Activated CD4-positive, alpha-beta T cell treated with anti-CD3 and anti-CD28 coated beads, Interleukin-2, amount 10 ng/mL, durations not matched to agents 24 days and 14 days (primary cell): ENCODE results near the gene NRP1. TPM values are rescaled to one million over a fixed set of nuclear protein-coding genes. Genes with fewer than 3 reads are reported as not detected.
"Not testable (repeated sequence)": the region's sequence is repeated elsewhere in the genome, so short reads cannot be mapped to it uniquely, and the experiment has no call there.

Experiments
- DNase-seq: peaks from one replicate; pipeline ENCODE4 v3.0.0; 2022
- H3K27ac Mint-ChIP-seq: one replicate; pipeline ENCODE4 v1.8.0; 2022; ENCODE audit warnings: mild to moderate bottlenecking, mixed read lengths
- H3K27me3 Mint-ChIP-seq: one replicate; pipeline ENCODE4 v1.8.0; 2022; ENCODE audit warnings: mixed read lengths
- H3K36me3 Mint-ChIP-seq: one replicate; pipeline ENCODE4 v1.8.0; 2022; ENCODE audit warnings: low read depth, mild to moderate bottlenecking, mixed read lengths
- H3K4me1 Mint-ChIP-seq: one replicate; pipeline ENCODE4 v1.8.0; 2021; ENCODE audit warnings: mixed read lengths
- H3K4me3 Mint-ChIP-seq: one replicate; pipeline ENCODE4 v1.8.0; 2022; ENCODE audit warnings: mild to moderate bottlenecking, moderate library complexity, mixed read lengths
- H3K9me3 Mint-ChIP-seq: one replicate; pipeline ENCODE4 v1.8.0; 2021; ENCODE audit warnings: mixed read lengths
- intact Hi-C: fragments of 100-400 bp; cut with micrococcal nuclease; formaldehyde crosslinking; loops from one replicate; pipeline ENCODE4 v1.15.1; 2023
- total RNA-seq: library from RNA; stranded (reverse); gene quantifications from 2 replicates; pipeline ENCODE4 v1.2.3, GENCODE V29; 2022

NRP1 gene
- total RNA-seq, 1 donor from 2014 or later, result 5.0 TPM

DNA sequence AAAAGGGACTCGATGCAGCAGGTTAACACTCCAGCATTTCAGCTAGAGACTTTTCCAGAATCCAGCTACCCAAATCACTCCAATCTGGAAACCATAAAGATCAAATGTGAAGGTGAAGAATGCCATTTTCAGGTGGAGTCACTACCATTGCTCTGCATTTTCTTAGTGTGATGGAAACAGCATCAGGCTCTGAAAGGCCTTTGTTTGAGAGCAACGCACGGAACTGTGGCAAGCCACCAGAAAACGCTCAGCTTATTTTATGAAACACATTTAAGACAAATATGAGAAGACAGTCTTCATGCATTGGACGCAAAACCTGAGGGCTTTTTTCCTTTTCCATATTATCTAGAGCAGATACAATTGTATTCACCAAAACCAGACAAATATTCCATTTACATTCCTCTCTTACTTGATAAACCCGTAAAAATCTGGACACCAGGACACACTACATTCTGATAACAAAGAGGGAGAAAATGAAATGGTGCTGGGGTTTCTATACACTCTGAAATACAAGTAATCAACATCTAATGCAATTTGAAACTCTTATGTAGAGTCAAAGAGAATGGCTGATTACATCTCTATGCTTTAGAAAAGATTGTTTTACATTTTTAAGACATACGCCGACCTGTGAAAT is 99.1 kb downstream of the NRP1 start:
- Mint-ChIP-seq H3K9me3 (no peaks in the 10 kb centered on the region), H3K27ac (no peak overlapping the region), H3K4me1 (no peaks in the 10 kb centered on the region), H3K27me3 (peaks cover 29% of the 10 kb centered on the region), H3K36me3 (no peaks in the 10 kb centered on the region), H3K4me3 (no peak overlapping the region)
- DNase-seq, result no peak
- intact Hi-C loops, result no loop called here

DNA sequence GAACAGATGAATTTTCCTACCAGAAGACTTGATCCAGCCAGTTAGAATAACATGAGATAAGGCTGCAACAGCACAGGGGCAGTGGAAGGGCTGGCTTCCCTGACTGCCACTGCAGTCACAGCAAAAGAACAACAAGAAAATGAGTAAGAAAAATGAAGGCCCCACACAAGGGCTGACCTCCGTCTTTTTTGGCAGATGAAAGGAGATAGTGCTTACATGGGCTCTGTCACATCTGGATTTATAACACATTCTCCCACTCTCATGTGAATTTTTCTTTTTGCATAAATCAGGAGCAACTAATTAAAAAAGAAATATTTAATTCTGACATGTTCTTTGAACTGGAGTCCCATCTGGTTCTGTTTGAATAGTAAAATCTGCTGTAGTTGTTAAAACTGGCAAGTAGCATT is 99.6 kb downstream of the NRP1 start:
- no peaks in the 10 kb centered on the region for H3K36me3 Mint-ChIP-seq
- no peaks in the 10 kb centered on the region for H3K9me3 Mint-ChIP-seq
- H3K4me1 Mint-ChIP-seq, result no peaks in the 10 kb centered on the region
- DNase-seq, result no peak
- H3K27me3 Mint-ChIP-seq, result peaks cover 28% of the 10 kb centered on the region
- H3K4me3 Mint-ChIP-seq, result no peak overlapping the region
- H3K27ac Mint-ChIP-seq, result no peak overlapping the region
- intact Hi-C loops, result no loop called here

DNA sequence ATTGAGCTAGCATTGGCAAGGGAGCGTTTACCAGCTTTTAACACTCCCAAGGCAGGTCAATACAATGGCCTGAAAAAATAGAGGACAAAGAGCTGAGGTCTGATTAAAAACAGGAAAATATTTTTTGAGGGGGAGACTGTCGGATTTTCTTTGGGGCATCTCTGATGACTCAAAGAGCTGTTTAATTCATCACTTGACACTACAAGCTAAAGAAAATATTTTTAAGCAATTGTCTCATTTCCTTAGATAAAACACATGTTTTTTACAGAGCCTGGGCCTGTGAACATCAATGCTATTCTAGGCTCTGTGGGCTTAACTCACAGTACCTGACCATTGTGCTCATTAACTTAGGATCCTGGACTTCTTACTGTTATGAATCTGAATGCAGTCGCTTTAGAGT is 100.8 kb downstream of the NRP1 start:
- Mint-ChIP-seq H3K36me3 (no peaks in the 10 kb centered on the region), H3K27ac (no peak overlapping the region), H3K4me3 (no peak overlapping the region), H3K4me1 (no peaks in the 10 kb centered on the region), H3K27me3 (peaks cover 27% of the 10 kb centered on the region), H3K9me3 (no peaks in the 10 kb centered on the region)
- intact Hi-C loops, result no loop called here
- DNase-seq, result no peak

DNA sequence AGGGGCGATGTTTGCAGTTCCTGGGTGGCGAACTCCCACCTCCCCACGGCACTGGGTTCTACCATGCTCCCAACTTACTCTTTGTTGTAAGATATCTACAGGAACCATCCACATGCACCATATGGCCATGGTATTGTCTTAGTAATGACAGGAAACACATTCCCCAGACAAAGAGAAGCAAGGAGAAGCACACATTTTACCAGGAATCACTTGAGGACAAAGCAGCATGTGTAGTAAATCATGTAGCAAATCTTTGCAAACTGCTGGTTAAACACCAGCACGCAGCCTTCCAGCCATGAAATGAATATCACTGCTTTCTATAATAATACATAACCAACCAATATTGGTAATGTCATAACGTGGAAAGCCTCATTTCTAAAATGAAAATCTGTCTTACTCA is 101.2 kb downstream of the NRP1 start:
- intact Hi-C loops, result no loop called here
- no peak for DNase-seq
- Mint-ChIP-seq H3K27ac (no peak overlapping the region), H3K36me3 (no peaks in the 10 kb centered on the region), H3K4me3 (no peak overlapping the region), H3K4me1 (no peaks in the 10 kb centered on the region), H3K9me3 (no peaks in the 10 kb centered on the region), H3K27me3 (peaks cover 26% of the 10 kb centered on the region)

DNA sequence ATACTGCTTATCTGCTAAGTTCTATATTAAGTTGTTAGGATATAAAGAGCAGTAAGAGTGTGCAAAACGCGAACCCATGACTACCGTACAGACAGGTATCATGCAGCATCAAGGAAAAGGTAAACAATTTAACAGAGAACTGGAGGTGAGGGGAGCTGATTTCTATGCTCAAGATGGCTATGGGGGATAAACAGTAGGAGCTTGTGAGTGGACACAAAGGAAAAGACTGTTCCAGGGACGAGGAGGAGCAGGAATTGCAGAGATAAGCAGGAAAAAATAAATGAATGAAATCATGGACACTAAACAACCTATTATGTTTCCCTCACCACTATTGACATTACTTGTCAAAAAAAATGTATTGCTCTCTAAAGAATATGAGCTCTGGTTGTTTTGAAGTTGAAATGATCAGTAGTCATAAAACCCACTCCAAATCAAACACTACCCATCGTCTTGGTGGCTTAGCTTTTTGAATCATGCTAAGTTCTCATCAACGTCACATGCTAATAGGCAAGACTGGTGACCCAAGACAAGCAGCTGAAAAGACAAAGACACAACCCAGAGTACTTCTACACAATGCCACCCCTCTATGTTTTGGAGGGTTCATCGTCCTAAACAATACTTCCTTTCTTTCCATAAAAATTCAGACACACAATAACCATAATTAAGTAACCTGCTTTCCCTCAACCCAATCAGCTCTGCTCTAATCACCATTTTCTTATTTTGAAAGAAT is 102.7 kb downstream of the NRP1 start:
- no peaks in the 10 kb centered on the region for H3K36me3 Mint-ChIP-seq
- no peaks in the 10 kb centered on the region for H3K9me3 Mint-ChIP-seq
- no peaks in the 10 kb centered on the region for H3K4me1 Mint-ChIP-seq
- intact Hi-C loops, result no loop called here
- no peak overlapping the region for H3K4me3 Mint-ChIP-seq
- no peak overlapping the region for H3K27ac Mint-ChIP-seq
- DNase-seq, result no peak
- H3K27me3 Mint-ChIP-seq, result peaks cover 25% of the 10 kb centered on the region

DNA sequence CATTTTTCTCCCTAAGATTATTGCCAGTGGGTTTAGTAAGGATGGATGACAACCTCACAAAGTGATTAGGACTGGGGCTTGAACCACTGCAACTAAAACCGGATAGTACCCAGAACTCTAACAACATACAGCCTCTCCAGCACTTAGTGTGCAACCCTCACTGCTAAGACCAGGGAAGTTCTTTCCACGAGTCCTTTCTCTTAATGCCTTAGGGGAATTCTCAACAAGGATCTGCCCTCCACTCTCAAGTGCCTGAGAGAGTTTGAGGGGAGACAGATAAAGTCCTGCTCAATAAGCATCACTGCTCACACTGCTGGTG is 104.6 kb downstream of the NRP1 start:
- no peak overlapping the region for H3K4me3 Mint-ChIP-seq
- H3K36me3 Mint-ChIP-seq, result no peaks in the 10 kb centered on the region
- no peak overlapping the region for H3K27ac Mint-ChIP-seq
- DNase-seq, result no peak
- intact Hi-C loops, result no loop called here
- no peaks in the 10 kb centered on the region for H3K4me1 Mint-ChIP-seq
- peaks cover 19% of the 10 kb centered on the region for H3K27me3 Mint-ChIP-seq
- H3K9me3 Mint-ChIP-seq, result no peaks in the 10 kb centered on the region

DNA sequence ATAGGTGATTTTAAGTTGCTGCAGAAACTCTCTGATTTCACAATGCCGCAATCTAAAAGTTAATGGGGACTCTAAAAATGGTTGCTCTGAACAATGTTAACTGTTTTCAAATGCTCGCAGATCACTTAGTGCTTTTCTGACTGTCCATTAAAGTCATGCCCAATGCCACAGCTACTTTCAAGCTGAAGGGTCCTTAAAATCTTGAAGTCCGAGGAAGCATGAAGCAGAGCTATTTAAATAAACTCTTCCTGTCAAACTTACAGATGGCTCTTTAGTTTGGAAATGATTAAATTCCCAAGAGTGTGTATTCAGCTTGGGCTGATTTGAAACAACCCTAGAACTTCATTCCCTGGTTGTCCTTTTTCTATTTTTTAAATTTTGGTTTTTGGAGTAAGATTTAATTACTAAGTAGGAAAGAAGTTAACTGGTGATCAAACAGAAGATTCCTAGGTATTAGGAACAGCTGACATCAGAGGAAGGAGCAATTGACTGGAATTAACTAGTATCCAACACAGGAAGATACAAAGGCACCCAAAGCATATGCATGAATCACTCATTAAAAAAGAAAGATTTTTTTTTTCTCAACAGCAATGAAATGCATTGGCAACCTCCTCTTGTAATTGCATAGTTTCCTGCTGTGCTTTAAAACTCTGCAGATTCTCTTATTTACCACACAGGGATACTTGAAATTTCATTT is 105.1 kb downstream of the NRP1 start:
- Mint-ChIP-seq H3K4me3 (no peak overlapping the region), H3K4me1 (no peaks in the 10 kb centered on the region), H3K36me3 (no peaks in the 10 kb centered on the region), H3K27ac (no peak overlapping the region), H3K27me3 (peaks cover 15% of the 10 kb centered on the region), H3K9me3 (no peaks in the 10 kb centered on the region)
- DNase-seq, result no peak
- intact Hi-C loops, result no loop called here

DNA sequence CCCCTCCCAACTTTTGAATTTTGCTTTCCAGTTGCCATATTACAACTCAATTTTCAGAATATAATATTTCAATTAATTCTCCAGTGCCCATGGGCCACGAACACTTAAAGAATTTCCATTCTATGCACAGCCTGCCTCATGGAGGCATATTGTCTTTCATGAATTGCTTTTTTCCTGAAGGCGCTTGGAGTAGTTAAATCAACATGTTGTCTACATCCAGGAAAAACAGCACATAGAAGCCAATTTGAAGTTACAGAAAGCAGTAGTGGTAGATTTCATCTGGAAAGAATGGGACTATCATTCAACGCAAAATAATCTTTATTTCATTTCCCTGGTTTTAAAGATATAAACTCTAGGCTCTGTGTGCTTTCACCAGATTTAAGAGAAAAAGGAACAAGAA is 106.0 kb downstream of the NRP1 start:
- Mint-ChIP-seq H3K4me1 (no peaks in the 10 kb centered on the region), H3K36me3 (no peaks in the 10 kb centered on the region), H3K9me3 (no peaks in the 10 kb centered on the region), H3K4me3 (no peak overlapping the region), H3K27me3 (peaks cover 15% of the 10 kb centered on the region), H3K27ac (no peak overlapping the region)
- intact Hi-C loops, result no loop called here
- DNase-seq, result no peak

DNA sequence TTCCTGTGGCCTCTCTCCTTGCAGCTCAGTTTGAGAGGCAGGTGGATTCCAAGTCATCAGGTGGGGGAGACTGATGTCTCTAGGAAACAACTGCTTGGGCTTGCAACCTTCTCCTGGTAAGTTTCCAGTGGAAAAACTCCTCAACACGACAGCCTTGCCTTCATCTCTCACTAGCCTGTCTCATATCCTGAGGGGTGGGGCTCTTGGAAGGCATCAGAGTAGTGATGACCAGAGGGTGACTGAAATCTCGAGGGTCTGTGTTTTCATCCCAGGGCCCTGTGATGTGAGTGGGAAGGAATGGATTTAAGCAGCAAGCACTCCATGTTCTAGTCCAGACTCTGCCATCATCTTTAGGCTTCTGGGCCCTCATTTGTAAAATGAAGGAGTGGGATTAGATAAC is 107.0 kb downstream of the NRP1 start:
- intact Hi-C loops, result no loop called here

DNA sequence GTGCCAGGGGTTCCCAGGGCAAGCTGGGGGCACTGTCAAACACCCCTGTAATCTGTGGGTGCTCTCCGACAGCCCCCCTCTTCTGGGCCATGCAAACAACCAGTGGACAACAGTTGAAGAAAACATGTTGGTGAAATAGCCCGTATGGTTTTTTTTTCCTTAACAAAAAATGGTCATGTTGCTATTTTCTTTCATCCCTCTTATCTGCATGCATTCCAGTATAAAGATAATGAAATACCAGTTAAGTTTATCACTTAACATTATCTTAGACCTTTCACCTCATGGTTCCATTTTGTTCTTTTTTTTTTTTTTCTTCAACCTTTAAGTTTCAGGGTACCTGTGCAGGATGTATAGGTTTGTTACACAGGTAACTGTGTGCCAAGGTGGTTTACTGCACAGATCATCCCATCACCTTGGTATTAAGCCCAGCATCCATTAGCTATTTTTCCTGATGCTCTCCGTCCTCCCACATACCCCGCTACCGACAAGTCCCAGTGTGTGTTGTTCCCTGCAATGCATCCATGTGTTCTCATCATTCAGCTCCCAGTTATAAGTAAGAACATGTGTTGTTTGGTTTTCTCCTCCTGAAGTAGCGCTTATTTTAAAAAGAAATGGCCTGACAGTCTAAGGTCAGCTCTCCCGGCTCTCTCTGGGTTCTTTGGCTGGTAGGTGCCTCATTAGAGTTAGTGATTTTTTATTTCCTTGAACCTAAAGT is 110.1 kb downstream of the NRP1 start:
- no peak overlapping the region for H3K4me3 Mint-ChIP-seq
- H3K4me1 Mint-ChIP-seq, result no peaks in the 10 kb centered on the region
- H3K36me3 Mint-ChIP-seq, result peaks cover 3% of the 10 kb centered on the region
- H3K27me3 Mint-ChIP-seq, result peaks cover 2% of the 10 kb centered on the region
- no peaks in the 10 kb centered on the region for H3K9me3 Mint-ChIP-seq
- intact Hi-C loops, result no loop called here
- no peak overlapping the region for H3K27ac Mint-ChIP-seq
- DNase-seq, result no peak

More for the DNA sequence above, 107.0 kb downstream of the NRP1 start:
- H3K4me3 Mint-ChIP-seq, result no peak overlapping the region
- no peaks in the 10 kb centered on the region for H3K4me1 Mint-ChIP-seq
- H3K36me3 Mint-ChIP-seq, result no peaks in the 10 kb centered on the region
- peaks cover 13% of the 10 kb centered on the region for H3K27me3 Mint-ChIP-seq
- no peak for DNase-seq
- H3K27ac Mint-ChIP-seq, result no peak overlapping the region
- H3K9me3 Mint-ChIP-seq, result no peaks in the 10 kb centered on the region

DNA sequence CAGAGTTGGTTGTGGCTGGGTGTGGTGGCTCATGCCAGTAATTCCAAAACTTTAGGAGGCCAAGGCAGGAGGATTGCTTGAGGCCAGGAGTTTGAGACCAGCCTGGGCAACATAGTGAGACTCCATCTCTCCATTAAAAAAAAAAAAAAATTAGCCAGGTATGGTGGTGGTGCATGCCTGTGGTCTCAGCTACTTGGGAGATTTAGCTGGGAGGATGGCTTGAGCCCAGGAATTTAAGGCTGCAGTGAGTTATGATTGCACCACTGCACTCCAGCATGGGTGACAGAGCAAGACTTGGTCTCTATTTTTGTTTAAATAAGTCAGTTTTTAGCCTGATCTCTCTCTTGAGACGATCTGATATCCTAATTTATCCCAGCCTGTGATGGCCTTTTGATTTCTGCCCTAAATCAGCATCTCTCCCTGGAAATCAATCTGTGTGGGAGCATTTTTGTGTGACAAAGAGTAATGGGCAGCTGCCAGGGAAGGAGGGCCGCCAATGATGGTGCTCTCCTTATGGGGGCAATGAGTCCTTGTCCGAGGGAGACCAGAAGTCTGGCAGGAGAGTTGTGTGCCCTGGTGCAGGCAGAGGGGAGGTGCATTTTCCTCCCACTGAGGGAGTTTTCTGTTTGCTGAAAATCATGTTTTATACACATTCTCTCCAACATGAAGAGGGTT is 111.0 kb downstream of the NRP1 start:
- no peak for DNase-seq
- Mint-ChIP-seq H3K4me3 (no peak overlapping the region), H3K27ac (no peak overlapping the region), H3K9me3 (no peaks in the 10 kb centered on the region), H3K27me3 (peaks cover 2% of the 10 kb centered on the region), H3K36me3 (peaks cover 3% of the 10 kb centered on the region), H3K4me1 (no peaks in the 10 kb centered on the region)
- intact Hi-C loops, result no loop called here

DNA sequence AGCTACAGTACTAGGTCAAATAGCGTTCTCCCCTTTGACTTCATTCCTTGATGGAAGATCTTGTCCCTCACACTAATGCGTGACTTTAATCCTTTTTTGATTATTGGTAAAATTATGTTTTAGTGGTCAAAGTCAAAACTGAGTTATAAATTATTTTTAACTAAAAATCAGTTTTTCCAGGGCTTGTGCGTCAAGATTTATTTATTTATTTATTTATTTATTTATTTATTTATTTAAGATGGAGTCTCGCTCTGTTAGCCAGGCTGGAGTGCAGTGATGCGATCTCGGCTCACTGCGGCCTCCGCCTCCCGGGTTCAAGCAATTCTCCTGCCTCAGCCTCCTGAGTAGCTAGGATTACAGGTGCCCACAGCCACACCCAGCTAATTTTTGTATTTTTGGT is 112.2 kb downstream of the NRP1 start:
- H3K27me3 Mint-ChIP-seq, DNase-seq, H3K27ac Mint-ChIP-seq, H3K4me3 Mint-ChIP-seq, H3K4me1 Mint-ChIP-seq, H3K36me3 Mint-ChIP-seq, intact Hi-C loops, H3K9me3 Mint-ChIP-seq: not testable (repeated sequence)

DNA sequence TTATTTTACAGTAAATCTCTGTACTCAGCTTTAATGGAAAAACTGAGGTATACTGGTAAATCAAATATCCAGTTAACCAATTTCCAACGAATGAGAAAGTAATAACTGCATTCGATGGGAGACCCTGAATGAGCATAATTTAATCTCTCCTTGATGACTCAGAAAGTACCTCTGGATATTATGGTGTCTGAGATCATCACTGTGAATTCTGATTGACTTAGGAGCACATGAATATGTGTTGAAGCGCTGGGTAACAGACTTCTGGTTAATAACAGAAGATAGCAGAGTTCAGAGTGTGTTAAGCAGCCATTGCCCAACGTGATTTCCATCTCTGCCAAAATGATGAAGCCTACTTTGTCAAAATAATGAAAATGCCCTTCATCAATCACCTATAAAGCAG is 116.6 kb downstream of the NRP1 start:
- Mint-ChIP-seq H3K27me3 (peaks cover 2% of the 10 kb centered on the region), H3K36me3 (peaks cover 3% of the 10 kb centered on the region), H3K4me1 (peaks cover 9% of the 10 kb centered on the region), H3K9me3 (no peaks in the 10 kb centered on the region), H3K27ac (no peak overlapping the region), H3K4me3 (no peak overlapping the region)
- intact Hi-C loops, result no loop called here
- DNase-seq, result no peak
